Keratinocyte (primary cell): ENCODE measurements around the gene TNNC2. TPM values are rescaled to one million over a fixed set of nuclear protein-coding genes. Genes with fewer than 3 reads are reported as not detected.

Source experiments
- DNase-seq: peaks from one replicate; pipeline ENCODE4 v3.0.0-alpha.2; 2011; ENCODE audit warnings: low read depth, missing footprints, low spot score
- FAIRE-seq: peaks from 2 replicates; lab custom pipeline; 2011; peaks lifted over from hg19 to GRCh38; lab: Jason Lieb, UNC
- H2AFZ ChIP-seq: 2 replicates; pipeline ENCODE4 v1.6.0; 2012; ENCODE audit warnings: low read length, control low read depth, inconsistent platforms; ENCODE audit not compliant: control insufficient read depth
- H3K27ac ChIP-seq: 2 replicates; pipeline ENCODE4 v1.5.1; 2011; ENCODE audit warnings: low read length; ENCODE audit not compliant: control insufficient read depth, insufficient read depth
- H3K27me3 ChIP-seq: 3 replicates; pipeline ENCODE4 v1.6.0; 2011; ENCODE audit warnings: low read length; ENCODE audit not compliant: control insufficient read depth, insufficient read depth; ENCODE audit errors: extremely low read depth
- H3K36me3 ChIP-seq, 2 experiments: 2 replicates in 1 of 2; 3 replicates in 1 of 2; pipeline ENCODE4 v1.5.1; 2011; ENCODE audit warnings: low read length in 2 of 2, mild to moderate bottlenecking in 1 of 2; ENCODE audit not compliant: control insufficient read depth in 2 of 2, insufficient read depth in 2 of 2; ENCODE audit errors: extremely low read depth in 1 of 2
- H3K4me1 ChIP-seq: 3 replicates; pipeline ENCODE4 v1.5.1; 2011; ENCODE audit warnings: low read length; ENCODE audit not compliant: control insufficient read depth, insufficient read depth; ENCODE audit errors: extremely low read depth
- H3K4me2 ChIP-seq: 3 replicates; pipeline ENCODE4 v1.6.0; 2011; ENCODE audit warnings: low read depth, low read length; ENCODE audit not compliant: control insufficient read depth, insufficient read depth; ENCODE audit errors: extremely low read depth
- H3K4me3 ChIP-seq, 3 experiments: fragments of 200-600 bp in 1 of 3; sonication (generic) in 1 of 3; 2 replicates in 2 of 3; 3 replicates in 1 of 3; pipeline ENCODE4 v1.5.1; 2011 to 2016; ENCODE audit warnings: low read length in 3 of 3, mild to moderate bottlenecking in 3 of 3, control low read depth in 2 of 3, inconsistent platforms in 1 of 3, low read depth in 1 of 3, mixed read lengths in 1 of 3, mixed run types in 1 of 3, moderate library complexity in 1 of 3; ENCODE audit not compliant: control insufficient read depth in 2 of 3, insufficient read depth in 2 of 3; ENCODE audit errors: extremely low read depth in 1 of 3
- H3K79me2 ChIP-seq: 2 replicates; pipeline ENCODE4 v1.6.0; 2012; ENCODE audit warnings: low read length; ENCODE audit not compliant: control insufficient read depth, insufficient read depth
- H3K9ac ChIP-seq: 3 replicates; pipeline ENCODE4 v1.6.0; 2011; ENCODE audit warnings: low read length; ENCODE audit not compliant: control insufficient read depth, insufficient read depth; ENCODE audit errors: extremely low read depth
- H3K9me1 ChIP-seq: 3 replicates; pipeline ENCODE4 v1.6.0; 2011; ENCODE audit warnings: low read length; ENCODE audit not compliant: control insufficient read depth, insufficient read depth; ENCODE audit errors: extremely low read depth
- H3K9me3 ChIP-seq: 2 replicates; pipeline ENCODE4 v1.5.1; 2012; ENCODE audit warnings: low read depth, low read length; ENCODE audit not compliant: control insufficient read depth
- H4K20me1 ChIP-seq: 3 replicates; pipeline ENCODE4 v1.6.0; 2011; ENCODE audit warnings: low read length; ENCODE audit not compliant: control insufficient read depth, insufficient read depth; ENCODE audit errors: extremely low read depth
- EZH2 ChIP-seq: IDR thresholded peaks from one replicate; pipeline ENCODE4 v1.6.1; 2012; ENCODE audit warnings: inconsistent platforms, mild to moderate bottlenecking, low read length, moderate library complexity
- dilution Hi-C: fragments of 300-500 bp; cut with MboI; formaldehyde crosslinking; loops from one replicate; pipeline ENCODE4 v1.7.0; 2020; ENCODE audit warnings: low sequenced_read_pairs; ENCODE audit not compliant: extremely low pct_ligation_motif_present
- polyA plus RNA-seq, 5 experiments: library from polyadenylated mRNA; depleted of rRNA in 3 of 5; stranded (reverse) in 3 of 5; stranded (forward) in 1 of 5; unstranded in 1 of 5; fragments of >200 nt; gene quantifications; 1 replicate in 1 of 5; 2 replicates in 3 of 5; 3 replicates in 1 of 5; pipeline versions ENCODE4 v1.2.1 to v1.2.3, GENCODE V29; 2011 to 2012; ENCODE audit warnings: missing spikeins in 2 of 5, low read depth in 1 of 5, low replicate concordance in 1 of 5
- TF ChIP-seq, protein P1 (sequence below), 3 experiments: IDR thresholded peaks in 1 of 3; conservative IDR thresholded peaks in 1 of 3; optimal IDR thresholded peaks in 1 of 3; 2 replicates in 2 of 3; 3 replicates in 1 of 3; pipeline versions ENCODE3 to v1.5.1; 2011; ENCODE audit warnings: low read length in 3 of 3, mild to moderate bottlenecking in 3 of 3, moderate library complexity in 2 of 3, control low read depth in 1 of 3, inconsistent platforms in 1 of 3; ENCODE audit not compliant: insufficient read depth in 2 of 3; ENCODE audit errors: extremely low read depth in 1 of 3

The TNNC2 gene
- polyA plus RNA-seq, 1 donor (not counting 4 experiments of a cell fraction or from before 2014, with no cell fraction given): 0.16 TPM

DNA sequence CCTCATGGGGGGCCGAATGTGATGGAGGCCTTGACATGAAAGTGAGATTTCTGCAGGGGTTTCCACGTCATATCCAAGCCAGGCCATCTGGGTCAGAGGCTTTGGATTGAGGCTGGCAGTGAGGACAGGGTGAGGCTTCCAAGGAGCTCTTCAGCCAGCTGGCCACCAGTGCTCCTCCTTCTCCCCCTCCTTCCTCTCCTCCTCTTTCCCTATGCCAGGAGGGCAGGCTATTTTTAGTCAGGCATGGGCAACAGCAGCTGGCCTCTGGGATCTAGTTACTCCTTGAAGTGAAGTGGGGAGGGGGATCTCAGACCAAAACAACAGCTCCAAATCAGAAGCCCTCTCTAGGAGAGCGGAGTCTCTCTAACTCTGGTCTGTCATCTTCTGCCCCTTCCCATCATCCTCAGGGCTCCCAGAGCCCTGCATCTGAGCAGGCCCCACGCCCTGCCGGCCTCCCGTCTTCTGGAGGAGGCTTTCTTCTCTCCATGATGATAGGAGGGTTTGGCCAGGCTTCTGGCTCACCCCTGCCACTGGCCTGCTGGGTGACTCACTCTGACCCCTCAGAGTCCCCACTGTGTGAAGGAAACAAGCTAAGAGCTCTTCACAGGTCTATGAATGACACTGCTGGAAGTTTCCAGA is 612 bp downstream of the TNNC2 start:
- Histone ChIP-seq H3K27ac (no peak overlapping the region), H3K4me3 (no peak overlapping the region), H3K9ac (no peak overlapping the region), H3K9me1 (no peaks in the 10 kb centered on the region), H3K4me1 (peaks cover 11% of the 10 kb centered on the region), H3K9me3 (no peaks in the 10 kb centered on the region), H2AFZ (no peak overlapping the region), H4K20me1 (no peaks in the 10 kb centered on the region), H3K36me3 (no peaks in the 10 kb centered on the region), H3K27me3 (peaks cover 16% of the 10 kb centered on the region), H3K4me2 (no peak overlapping the region), H3K79me2 (no peaks in the 10 kb centered on the region)
- TF ChIP-seq, protein P1, sequence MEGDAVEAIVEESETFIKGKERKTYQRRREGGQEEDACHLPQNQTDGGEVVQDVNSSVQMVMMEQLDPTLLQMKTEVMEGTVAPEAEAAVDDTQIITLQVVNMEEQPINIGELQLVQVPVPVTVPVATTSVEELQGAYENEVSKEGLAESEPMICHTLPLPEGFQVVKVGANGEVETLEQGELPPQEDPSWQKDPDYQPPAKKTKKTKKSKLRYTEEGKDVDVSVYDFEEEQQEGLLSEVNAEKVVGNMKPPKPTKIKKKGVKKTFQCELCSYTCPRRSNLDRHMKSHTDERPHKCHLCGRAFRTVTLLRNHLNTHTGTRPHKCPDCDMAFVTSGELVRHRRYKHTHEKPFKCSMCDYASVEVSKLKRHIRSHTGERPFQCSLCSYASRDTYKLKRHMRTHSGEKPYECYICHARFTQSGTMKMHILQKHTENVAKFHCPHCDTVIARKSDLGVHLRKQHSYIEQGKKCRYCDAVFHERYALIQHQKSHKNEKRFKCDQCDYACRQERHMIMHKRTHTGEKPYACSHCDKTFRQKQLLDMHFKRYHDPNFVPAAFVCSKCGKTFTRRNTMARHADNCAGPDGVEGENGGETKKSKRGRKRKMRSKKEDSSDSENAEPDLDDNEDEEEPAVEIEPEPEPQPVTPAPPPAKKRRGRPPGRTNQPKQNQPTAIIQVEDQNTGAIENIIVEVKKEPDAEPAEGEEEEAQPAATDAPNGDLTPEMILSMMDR (optimal IDR thresholded peaks at IDR 0.05 in 1 of 3, IDR thresholded peaks at IDR 0.05 in 1 of 3, conservative IDR thresholded peaks at IDR 0.05 in 1 of 3; ENCODE audit: extremely low read depth in 1 of 3, insufficient read depth in 2 of 3, low read length in 3 of 3): no peak
- no peak for TF ChIP-seq EZH2
- dilution Hi-C loops: no loop called here
- FAIRE-seq: no peak
- DNase-seq: no peak

DNA sequence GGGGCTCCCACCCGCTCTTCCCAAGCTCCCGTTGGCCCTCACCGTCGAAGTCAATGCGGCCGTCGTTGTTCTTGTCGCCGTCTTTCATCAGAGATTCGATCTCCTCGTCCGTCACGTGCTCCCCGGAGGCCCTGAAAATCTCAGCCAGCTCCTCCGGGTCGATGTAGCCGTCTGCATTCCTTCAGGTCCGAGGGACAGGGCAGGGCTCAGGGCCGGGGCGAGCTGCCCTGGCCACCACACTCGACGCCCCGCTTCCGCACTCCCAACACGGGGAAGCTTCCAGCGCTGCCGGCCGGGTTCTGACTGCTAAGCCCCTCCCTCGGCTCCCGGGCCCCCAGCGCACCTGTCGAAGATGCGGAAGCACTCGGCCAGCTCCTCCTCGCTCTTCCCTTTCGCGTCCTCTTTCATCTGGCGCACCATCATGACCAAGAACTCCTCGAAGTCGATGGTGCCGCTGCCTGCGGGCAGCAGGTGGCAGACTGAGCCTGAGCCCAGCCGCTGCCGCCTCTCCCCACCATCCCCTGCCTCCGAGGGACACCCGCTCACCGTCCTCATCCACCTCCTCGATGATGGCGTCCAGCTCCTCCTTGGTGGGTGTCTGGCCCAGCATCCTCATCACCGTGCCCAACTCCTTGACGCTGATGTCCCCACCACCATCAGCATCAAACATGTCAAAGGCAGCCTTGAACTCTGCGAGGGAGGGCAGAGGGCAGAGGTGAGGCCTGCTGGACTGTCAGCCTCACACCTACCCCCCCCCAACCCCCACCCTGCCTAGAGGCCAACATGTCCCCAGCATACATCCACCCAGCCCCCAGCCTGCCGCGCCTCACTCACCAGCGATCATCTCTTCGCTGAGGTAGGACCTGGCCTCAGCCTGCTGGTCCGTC is 2.9 kb downstream of the TNNC2 start:
- H3K4me2 ChIP-seq: peak overlapping the region; percentile 41
- H3K4me3 ChIP-seq: peak overlapping the region in 1 of 3 experiments; percentile 37
- H4K20me1 ChIP-seq: no peaks in the 10 kb centered on the region
- FAIRE-seq (no peak), DNase-seq (no peak)
- H3K27ac ChIP-seq: no peak overlapping the region
- peaks cover 16% of the 10 kb centered on the region for H3K27me3 ChIP-seq
- no peak overlapping the region for H3K9ac ChIP-seq
- H3K9me1 ChIP-seq: no peaks in the 10 kb centered on the region
- dilution Hi-C loops: no loop called here
- TF ChIP-seq, protein P1 (optimal IDR thresholded peaks at IDR 0.05 in 1 of 3, IDR thresholded peaks at IDR 0.05 in 1 of 3, conservative IDR thresholded peaks at IDR 0.05 in 1 of 3; ENCODE audit: extremely low read depth in 1 of 3, insufficient read depth in 2 of 3, low read length in 3 of 3): peak; percentile 42 to 79 (median 61)
- no peak for TF ChIP-seq EZH2
- peaks cover 11% of the 10 kb centered on the region for H3K4me1 ChIP-seq
- H3K79me2 ChIP-seq: no peaks in the 10 kb centered on the region
- H3K36me3 ChIP-seq: no peaks in the 10 kb centered on the region
- H2AFZ ChIP-seq: peak overlapping the region; percentile 56
- no peaks in the 10 kb centered on the region for H3K9me3 ChIP-seq
